Measurements from ENCODE around the gene LTB4R.
"Not testable (repeated sequence)": the region's sequence is repeated elsewhere in the genome, so short reads cannot be mapped to it uniquely, and the experiment has no call there.

Gene LTB4R

DNA sequence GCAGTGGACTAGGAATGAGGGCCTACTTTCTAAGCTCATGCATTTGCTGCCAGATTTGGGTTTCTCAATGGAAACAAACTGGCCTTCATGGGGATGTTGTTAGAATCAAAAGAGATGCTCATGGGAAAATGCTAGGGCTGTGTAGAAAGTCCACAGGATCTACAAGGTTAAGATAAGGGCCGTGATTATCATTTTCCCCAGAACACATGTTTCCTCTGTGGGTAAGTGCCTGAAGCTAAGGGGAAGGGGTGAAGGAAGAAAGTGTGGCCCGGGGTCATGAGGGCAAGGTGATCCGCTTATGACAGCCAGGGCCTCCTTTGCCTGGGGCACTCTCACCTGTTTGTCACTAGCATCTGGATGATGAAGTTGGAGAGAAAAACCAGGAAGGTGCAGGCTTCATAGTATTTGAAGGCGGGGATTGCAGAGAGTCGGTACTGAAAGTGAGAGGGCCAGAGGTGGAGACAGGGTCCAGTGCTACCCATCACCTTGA, 13.8 kb downstream of the LTB4R start:
- DNase-seq, result no peak

DNA sequence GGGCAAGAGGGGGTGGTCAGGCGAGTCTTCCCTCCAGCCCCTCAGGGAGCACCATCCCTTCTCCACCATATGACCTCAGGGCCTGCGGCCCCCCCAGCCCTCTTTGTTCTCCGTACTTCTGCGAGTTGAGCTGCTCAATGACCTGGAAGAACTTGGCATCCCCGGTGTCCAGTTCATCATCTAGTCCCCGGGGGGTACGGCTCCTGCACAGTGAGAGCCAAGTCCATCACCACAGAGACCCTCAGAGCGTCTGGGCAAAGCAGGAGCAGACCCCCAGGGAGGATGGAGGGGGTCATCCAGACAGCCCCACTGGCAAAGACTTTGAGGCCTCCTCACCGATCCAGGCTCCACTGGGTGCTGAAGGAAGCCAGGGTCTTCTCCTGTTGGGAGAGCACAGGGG, 14.7 kb downstream of the LTB4R start:
- DNase-seq, result no peak

DNA sequence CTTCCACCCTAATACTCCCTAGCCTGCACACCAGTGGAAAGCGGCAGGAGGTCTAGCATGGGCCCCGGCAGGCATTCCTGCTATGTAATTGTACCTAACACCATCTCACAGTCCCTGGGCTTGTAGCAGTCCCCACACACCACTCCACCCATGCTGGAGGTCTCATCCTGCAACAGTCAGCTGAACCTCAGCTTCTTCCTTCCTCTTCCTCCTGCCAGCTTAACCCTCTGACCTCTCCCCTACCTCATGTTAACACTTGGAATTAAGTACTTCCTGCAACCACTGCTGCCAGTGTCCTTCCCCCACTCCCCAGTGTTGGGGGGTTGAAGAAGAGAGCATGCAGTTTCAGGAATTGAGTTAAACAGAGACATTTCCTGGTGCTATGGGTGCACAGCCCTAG, 16.0 kb downstream of the LTB4R start:
- DNase-seq, result no peak

DNA sequence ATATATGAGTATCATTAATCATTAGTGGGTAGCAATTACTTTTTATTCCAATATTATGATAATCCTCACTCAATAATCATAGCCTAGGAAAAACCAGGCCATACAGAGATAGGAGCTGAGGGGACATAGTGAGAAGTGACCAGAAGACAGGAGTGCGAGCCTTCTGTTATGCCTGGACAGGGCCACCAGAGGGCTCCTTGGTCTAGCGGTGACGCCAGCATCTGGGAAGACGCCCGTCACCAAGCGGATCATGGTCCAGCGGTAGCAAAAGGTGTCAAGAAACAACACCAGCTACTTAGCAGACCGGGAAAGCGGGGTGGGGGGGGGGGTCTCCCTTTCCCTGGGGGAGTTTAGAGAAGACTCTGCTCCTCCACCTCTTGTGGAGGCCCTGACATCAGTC, 16.6 kb downstream of the LTB4R start:
- DNase-seq, result not testable (repeated sequence)

DNA sequence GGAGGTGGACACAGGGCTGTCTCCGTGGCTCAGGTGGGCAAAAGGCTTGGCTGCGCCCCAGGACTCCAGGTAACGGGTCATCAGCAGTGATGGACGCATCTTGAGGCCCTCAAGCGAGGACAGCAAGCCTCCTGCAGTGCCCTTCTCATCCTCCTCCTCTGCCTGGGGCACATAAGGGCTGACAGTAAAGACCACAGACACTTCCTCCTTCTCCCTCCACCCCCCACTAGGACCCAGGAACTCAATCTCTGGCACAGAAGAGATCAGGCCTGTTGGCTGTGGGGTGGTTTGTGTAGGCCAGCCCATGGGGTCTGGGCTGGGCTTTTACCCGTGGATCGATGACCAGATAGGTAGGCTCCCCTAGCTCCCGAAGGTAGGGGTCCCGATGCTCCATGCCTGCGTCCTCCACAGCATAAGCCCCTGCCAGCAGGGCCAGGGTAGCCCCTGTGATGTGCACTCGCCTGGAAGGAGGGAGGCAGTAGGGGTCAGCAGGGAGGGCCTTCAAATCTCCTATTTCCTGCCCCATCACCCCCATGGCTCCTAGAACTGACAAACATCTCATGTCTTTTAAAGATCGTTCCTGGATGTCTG, 17.9 kb downstream of the LTB4R start:
- no peak for DNase-seq

DNA sequence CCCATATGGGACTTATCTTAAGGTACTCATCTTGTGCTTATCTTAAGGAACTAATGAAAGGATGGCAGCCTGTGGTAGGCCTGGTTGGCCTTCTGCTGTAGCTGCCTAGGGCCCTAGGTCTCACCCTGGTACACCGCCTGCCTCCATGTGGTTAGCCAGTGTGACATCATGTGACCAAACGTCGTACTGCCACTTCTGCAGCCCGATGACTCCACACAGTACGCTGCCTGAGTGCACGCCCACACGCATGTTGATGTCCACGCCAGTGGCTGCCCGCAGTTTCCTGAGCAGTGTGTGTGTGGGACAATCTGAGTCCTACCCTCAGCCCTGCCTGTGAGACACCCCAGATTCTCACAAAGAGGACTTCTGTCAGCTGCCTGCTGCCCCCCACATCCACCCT, 18.4 kb downstream of the LTB4R start:
- peak; percentile 78 for DNase-seq

DNA sequence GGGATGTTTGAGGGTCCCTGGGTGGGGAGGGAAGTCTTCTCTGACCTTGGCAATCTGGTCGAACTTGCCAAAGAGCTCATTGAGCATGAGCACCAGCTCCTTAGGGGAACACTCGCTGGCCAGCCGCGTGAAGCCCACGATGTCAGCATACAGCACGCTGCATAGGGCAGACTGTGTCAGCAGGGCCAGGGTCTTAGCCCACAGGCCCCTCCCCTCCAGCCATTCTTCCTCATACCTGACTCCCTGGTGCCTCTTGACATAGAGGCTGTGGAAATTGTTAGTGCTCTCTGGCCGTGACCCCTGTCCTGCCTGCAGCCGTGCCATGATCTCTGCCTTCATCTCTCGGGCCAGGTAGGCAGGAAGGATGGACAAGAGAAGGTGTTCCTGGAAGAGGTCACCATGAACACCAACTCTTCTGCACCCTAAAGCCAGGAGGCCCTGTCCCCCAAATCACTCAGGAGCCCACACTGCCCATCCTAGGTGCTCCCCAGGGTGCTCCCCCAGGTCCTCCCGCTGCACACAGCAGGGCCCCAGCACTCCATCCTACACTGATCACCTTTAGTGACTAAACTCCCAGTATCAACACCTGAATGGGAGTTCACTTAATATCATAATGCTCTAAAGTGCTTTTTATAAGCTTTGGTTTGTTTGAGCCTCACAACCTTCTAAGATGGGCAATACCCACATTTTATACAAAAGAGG, 19.8 kb downstream of the LTB4R start:
- no peak for DNase-seq

DNA sequence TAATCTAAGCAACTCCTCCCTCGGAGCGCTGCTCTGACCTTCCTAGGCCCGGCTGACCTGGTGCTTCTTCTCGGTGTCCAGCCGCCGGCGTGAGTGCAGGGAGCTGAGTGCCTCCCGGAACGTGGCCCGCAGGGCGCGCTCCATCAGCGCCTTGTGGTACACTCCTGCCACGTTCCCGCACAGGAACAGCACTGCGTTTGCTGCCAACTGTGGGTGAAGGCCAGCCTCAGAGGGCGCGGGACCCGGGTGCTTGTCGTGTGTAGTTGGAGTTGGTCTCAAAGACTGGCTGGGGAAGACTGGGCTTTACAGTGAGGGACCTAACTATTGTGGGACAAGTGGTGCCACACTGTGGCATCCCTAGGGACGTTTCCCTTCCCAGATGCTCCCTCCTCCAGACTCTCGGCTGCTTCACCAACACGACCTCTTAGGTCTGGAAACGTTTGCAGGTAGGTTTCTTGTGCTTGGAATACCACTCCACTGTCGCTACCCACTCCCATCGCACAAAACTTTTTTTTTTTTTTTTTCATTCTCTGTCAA, 20.5 kb downstream of the LTB4R start:
- no peak for DNase-seq

DNA sequence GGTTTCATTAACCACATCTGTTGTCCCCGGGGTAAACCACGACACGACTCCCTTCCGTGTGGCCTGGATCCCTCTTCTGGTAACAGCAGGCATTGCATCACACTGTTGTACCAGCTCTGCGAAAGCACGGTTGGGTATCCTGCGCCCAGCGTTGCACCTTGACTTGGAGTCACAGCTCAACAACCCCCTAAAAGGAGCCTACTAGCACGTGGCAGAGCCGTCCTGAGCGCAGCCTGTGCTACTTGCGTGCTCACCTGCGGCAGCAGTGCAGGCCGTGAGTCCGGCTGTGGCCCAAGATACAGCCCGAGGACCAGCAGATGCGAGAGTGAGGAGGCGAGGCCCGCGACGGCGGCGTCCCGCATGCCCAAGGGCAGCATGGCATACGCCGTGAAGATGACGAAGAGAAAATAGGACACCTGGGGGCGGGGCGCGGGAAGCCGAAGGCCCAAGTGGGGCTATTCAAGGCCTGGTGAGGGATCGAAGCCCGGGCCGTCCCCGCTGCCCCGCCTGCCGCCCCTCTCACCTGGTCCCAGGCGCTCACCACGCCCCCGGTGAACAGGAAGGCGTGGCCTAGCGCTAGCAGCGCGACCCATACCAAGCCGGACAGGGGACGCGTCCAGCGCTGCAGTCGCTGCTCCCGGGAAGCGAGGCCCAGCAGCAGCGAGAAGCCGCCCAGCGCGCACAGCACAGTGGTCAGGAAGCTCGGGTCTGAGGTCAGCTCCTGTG, 21.1 kb downstream of the LTB4R start:
- DNase-seq, result peak; percentile 93

DNA sequence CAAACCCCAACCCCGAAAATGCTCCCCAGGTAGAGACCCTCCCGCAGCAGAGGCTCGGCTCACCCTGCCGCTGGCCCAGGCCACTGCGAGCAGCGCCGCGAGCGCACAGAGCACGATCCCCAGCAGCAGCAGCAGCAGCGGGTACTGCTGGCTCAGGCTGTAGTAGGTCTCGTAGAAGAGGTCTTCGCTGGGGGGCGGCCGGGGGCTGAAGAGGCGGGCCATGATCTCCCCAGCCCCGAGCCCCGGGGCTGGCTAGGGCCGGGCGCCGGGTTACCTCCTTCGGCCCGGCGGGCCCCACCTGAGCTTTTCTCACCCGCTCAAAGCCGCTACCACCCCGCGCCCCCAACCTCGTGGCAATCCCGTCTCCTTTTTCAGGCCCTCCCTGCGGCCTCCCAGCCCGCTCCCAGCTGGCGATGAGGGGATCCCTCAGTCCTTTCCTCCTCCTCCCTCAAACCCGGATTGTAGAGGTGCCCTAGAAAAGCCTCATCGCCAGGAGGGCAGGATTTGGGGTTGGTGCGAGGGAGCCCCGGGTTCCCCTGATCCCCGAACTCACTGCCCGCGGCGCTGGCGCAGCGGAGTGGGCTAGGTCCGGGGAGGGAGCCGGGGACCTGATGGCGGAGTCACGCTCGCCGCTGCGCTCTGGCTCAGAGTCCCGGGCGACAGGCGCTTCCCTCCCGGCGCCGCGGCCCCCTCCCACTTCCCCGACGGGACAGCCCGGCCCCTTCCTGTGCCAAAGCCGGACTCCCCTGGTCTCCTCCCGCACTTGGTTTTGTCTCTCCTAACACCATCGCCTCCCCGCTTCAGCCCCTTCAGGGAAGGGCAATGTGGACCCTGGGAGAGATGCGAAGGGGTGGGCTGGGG, 23.4 kb downstream of the LTB4R start, which contains the start of gene ADCY4:
ADCY4 (minus strand) TSS at position 641 of the 861 bp plus-strand sequence; CDS start at position 222, 419 bp downstream.
- DNase-seq, result no peak

DNA sequence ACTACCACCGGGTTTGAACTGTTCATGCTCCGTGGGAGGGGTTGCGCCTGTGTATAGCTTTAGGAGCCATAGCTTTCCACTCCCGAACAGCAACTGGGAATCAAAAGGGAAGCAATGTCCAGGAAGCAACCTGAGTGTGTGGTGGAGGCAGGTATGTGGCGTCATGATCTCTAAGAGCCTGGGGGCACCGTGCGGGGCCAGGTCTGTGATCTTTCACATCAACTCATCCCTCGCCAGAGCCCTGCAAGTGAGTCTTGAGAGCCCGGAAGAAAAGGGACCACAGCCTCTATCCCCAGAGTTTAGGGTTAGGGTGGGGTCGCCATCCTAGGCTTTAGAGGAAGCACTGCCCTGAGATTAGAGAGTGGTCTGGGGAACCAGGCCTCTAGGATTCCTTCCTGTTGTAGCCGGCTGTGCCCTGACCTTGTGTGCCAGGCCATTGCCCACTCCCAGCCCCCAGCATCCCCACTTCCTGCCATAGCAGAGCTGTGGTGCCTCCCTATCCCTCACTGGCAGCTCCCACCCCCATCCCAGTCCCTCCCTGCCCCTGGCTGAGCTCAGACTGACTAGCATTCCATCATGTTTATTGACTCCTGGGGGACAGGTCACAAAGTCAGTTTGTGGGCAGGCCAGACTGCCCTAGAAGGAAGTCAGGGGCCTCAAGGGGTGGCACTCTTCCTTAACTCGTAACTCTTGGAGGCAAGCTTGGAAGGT, 24.3 kb downstream of the LTB4R start:
- no peak for DNase-seq

DNA sequence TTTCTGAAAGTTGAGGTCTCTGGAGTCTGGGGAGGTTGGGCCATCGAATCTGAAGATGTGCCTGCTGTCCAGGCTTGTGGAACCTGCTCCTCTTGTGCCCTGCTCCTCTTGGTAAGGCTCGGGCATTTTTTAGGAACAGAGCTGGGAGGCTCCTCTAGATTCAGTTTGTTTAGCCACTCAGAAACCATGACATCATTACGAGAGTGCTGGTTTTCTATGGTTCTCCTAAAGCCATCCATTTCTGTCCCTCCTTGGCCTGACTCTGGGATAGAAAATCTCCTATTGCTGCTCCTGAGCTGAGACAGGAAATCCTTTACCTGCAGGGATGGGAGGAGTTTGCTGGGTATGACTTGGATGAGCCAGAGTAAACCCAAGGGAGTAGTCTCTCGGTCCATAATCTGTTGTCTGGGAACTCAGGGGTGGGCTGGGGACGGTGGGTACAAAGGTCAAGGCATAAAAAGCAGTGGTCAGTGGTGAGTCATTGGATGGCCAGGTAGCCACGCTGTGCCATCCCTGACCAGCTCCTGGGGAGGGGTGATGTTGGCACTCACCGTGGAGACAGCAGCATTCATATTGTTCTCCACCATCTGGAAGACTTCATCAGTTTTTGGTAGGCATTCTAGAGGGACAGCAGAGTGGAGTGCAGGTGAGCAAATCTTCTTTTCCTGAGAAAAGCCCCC, 26.0 kb downstream of the LTB4R start:
- DNase-seq, result no peak

DNA sequence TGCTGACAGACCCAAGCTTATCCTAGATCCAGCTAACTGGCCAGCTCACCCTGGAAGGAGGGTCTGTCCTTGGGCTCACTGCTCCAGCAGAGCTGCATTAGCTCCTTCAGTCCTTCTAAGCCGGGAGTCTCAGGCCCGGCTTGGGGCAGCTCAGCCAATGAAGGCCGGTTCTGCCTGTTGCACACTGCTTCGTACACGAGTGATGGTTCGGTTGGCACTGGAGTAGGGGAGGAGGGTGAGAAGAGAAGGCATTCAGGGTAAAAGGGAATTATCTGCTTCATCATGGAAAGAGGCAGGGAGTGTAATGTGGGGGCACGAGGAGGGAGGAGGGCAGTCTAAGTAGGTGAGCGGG, 26.5 kb downstream of the LTB4R start:
- DNase-seq, result no peak

DNA sequence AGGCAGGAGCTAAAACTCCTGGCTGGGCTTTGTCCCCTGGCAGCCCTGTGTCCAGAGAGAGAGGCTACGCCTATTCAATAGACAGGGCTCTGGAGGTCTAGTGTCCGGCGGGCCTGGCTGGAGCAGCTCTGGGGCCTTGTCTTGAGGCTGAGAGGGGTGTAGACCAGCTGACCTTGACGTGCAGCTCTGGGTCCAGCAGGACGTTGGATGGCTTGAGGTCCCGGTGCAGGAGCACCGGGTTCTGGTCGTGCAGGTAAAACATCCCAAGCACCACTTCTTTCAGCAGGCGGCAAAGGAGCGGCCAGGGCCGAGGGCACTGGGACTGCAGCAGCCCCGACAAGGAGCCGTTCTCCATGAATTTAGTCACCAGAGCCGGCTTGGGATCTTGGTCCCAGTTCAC, 27.5 kb downstream of the LTB4R start:
- DNase-seq, result no peak

DNA sequence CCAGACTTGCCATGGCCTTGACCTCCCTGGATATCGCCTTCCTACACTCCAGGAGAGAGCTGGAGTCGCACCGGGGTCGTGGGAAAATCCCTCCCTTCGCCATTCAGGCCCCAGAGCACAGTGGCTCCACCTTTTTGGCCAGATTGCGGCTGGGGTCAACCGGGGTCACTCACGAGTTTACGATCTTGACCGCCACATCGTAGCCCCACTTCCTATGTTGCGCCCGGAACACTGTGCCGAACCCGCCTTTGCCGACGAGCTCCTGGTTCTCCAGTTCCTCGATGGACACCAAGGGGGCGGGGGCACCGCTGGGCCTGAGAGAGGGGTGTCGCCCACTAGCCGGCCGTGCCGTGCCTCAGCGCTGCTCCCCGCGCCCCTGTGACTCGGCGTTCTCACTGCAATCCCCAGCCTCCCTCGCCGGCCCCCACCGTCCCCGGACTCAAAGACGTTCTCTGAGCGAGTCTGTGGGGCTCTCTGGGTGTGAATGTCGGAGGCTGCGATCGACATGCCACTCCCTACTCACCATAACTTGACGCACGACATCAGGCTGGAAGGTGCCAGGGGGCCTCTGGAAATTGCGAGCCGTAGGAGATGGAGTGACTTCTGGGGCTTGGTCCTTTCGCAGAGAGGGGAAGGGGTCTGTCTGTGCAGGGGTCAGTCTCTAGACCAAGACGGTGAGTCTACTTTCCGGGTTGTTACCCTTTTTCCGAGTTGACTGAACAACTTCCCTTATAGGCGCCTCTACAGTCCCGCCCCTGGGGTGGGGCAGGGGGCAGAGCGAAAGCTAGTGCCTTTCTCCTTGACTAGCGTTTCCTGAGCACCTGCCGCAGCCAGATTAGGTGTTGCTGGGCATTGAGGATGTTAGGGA, 28.2 kb downstream of the LTB4R start, which contains the start of gene RIPK3:
RIPK3 (minus strand) TSS at position 708 of the 868 bp plus-strand sequence; CDS start at position 543, 165 bp downstream.
- peak; percentile 70 for DNase-seq

DNA sequence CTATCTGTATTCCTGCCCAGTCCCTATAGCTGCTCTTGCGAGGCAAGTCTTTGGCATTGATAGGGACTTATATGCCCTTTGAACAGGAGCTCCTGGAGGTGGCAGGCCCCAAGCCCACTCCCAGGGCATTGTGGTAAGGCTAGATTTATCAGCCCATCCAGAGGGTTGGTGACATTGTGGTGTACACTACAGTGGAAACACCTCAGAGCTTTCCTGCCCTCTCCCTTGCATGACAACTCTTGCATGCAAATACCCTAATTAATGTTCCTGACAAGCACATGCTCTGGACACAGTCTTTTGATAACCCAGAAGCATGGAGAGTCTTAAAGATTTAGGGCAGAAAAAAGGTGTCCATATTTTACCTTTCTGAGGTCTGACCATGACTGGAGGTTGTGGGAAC, 29.3 kb downstream of the LTB4R start:
- no peak for DNase-seq

DNA sequence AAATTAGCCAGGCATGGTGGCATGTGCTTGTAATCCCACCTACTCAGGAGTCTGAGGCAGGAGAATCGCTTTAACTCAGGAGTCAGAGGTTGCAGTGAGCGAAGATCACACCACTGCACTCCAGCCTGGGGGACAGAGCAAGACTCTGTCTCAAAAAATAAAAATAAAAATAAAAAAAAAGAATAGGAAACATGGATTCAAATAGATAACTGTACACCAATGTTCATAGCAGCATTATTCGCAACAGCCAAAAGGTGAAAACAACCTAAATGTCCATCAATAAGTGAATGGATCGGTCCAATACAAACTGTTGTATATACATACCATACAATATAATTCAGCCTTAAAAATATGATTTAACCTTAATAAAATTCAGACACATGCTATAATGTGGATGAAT, 31.6 kb downstream of the LTB4R start:
- no peak for DNase-seq

DNA sequence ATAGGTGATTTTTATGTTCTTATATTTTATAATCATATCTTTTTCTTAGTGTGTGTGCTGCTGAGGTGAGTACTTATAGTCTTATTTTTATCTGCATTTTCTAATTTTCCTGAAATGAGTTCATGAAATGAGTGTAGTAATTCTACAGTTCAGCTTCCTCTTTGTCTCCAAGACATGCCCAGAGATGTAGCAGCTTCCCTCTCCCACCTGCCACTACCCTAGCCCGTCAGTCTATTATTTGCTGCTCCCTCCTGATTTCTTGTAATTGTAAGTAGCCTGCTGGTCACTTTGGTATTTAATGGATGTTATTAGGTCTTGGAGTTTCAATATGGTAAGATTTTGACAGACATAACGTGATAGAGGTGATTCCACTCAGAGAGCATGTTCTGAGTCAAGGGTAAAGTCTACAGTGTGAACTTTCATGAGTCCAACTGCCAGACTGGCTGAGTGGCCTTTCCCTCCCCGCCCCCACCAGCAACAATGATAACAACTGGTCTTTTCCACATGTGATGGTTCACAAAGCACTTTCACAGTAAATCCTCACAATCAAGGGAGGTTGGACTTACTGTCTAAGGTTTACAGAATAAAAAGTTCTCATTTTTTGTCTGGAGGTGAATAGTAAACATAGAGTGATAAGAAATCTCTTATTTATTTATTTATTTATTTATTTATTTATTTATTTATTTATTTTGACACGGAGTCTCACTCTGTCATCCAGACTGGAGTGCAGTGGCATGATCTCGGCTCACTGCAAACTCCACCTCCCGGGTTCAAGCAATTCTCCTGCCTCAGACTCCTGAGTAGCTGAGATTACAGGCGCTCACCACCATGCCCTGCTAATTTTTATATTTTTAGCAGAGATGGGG, 32.7 kb downstream of the LTB4R start:
- DNase-seq, result no peak

DNA sequence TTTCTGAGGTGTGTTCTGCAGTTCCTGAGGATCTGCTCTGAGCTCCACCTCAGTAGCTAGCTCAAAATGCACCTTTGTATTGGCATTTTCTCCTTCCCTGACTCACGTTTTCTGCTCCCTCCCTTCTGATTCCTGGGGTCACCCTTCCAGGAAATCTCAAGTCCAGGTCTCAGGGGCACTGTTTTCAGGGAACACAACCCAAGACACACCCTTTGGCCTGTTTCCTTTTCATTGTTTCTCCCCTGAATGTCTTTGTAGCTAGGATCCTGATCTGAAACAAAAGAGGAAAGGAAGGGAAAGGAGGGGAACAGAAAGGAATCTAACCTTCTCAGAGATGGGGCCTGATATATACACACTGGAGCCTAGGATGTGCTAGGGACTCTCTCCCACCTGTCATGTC, 35.8 kb downstream of the LTB4R start:
- DNase-seq, result no peak
